Loucy (cell line): ENCODE measurements around the gene MAD1L1.

Source experiments
- H2AFZ ChIP-seq: fragments of 200-600 bp; sonication (generic); 2 replicates; pipeline ENCODE4 v1.6.0; 2016; ENCODE audit warnings: antibody characterized with exemption, mild to moderate bottlenecking, low read length, moderate library complexity
- H3F3A ChIP-seq: fragments of 200-600 bp; 2 replicates; pipeline ENCODE4 v1.6.0; 2016; ENCODE audit warnings: antibody characterized with exemption, low read depth, mild to moderate bottlenecking
- H3K27me3 ChIP-seq: fragments of 200-600 bp; sonication (generic); 2 replicates; pipeline ENCODE4 v1.6.1; 2014; ENCODE audit warnings: low read length, mild to moderate bottlenecking; ENCODE audit not compliant: insufficient read depth, poor library complexity, severe bottlenecking
- H3K36me3 ChIP-seq: fragments of 200-600 bp; sonication (generic); 2 replicates; pipeline ENCODE4 v1.6.1; 2016; ENCODE audit warnings: low read length; ENCODE audit not compliant: insufficient read depth
- H3K4me1 ChIP-seq: fragments of 200-600 bp; sonication (generic); 2 replicates; pipeline ENCODE4 v1.5.1; 2014; ENCODE audit warnings: low read length, mild to moderate bottlenecking; ENCODE audit not compliant: insufficient read depth, poor library complexity, severe bottlenecking
- H3K4me2 ChIP-seq: fragments of 200-600 bp; sonication (generic); 2 replicates; pipeline ENCODE4 v1.6.0; 2014; ENCODE audit warnings: antibody characterized with exemption, low read length, low read depth, mild to moderate bottlenecking; ENCODE audit not compliant: poor library complexity, severe bottlenecking
- H3K4me3 ChIP-seq: fragments of 200-600 bp; sonication (generic); 2 replicates; pipeline ENCODE4 v1.5.1; 2014; ENCODE audit warnings: low read length, mild to moderate bottlenecking, mixed read lengths; ENCODE audit not compliant: poor library complexity, severe bottlenecking
- H3K79me2 ChIP-seq: fragments of 200-600 bp; sonication (generic); 2 replicates; pipeline ENCODE4 v1.6.1; 2014; ENCODE audit warnings: low read length; ENCODE audit not compliant: insufficient read depth
- H3K9ac ChIP-seq: fragments of 200-600 bp; sonication (generic); 2 replicates; pipeline ENCODE4 v1.6.0; 2014; ENCODE audit warnings: mild to moderate bottlenecking, low read depth, low read length, moderate library complexity; ENCODE audit not compliant: poor library complexity, severe bottlenecking
- H3K9me2 ChIP-seq: fragments of 200-600 bp; sonication (generic); replicated peaks from 2 replicates; pipeline ENCODE4 v1.6.1; 2016; ENCODE audit warnings: low read depth, low read length, mixed read lengths
- H3K9me3 ChIP-seq: fragments of 200-600 bp; sonication (generic); 2 replicates; pipeline ENCODE4 v1.6.1; 2014; ENCODE audit warnings: mild to moderate bottlenecking, antibody characterized with exemption, low read length, low read depth; ENCODE audit not compliant: insufficient read depth
- H4K20me1 ChIP-seq: fragments of 200-600 bp; sonication (generic); 2 replicates; pipeline ENCODE4 v1.6.0; 2014; ENCODE audit warnings: antibody characterized with exemption, low read length, mild to moderate bottlenecking; ENCODE audit not compliant: insufficient read depth, poor library complexity, severe bottlenecking
- CTCF ChIP-seq: fragments of 200-600 bp; sonication (generic); conservative IDR thresholded peaks from 2 replicates; pipeline ENCODE4 v1.5.1; 2014; ENCODE audit warnings: mild to moderate bottlenecking, antibody characterized with exemption, low read length
- EZH2phosphoT487 ChIP-seq: fragments of 200-600 bp; IDR thresholded peaks from 2 replicates; pipeline ENCODE4 v1.6.1; 2018; ENCODE audit warnings: antibody characterized with exemption, mild to moderate bottlenecking, moderate library complexity, borderline replicate concordance

Gene MAD1L1

DNA sequence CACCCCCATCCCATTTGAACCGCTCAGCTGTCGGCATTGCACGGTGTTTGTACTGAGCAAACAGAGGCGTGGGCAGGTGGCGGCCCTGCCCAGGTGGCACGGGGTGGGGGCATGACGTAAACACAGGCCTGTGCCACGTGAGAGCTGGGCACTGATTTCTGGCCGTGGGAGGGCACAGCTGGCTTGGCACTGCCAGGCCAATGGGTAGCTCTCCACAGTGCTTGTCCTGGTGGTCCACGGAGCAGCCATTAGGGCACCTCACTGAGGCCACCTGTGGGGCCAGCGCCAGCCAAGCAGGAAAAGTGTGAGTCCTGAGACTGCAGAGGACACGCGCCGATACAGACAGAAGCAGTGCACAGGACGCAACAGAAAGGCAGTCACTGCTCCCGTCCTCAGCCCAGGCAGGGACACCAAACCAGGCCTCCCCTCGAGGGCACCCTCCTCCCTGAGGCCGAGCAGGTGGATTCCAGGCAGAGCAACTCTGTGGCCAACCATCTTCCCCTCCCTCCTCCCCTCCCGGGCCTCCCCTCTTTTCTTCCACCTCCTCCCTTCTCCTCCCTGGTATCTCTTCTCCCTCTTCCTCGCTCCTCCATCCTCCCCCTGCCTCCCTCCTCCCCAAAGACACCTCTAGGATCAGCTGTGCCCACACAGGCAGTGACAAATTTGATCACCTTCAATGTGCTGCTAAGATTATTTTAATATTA is 303.9 kb downstream of the MAD1L1 start:
- peaks cover 25% of the 10 kb centered on the region; the same call in 1 of the 2 replicates for H3K36me3 ChIP-seq
- H3K79me2 ChIP-seq = peaks cover 56% of the 10 kb centered on the region
- H3K4me3 ChIP-seq = no peak overlapping the region
- peaks cover 44% of the 10 kb centered on the region for H3K4me1 ChIP-seq
- H2AFZ ChIP-seq = no peak overlapping the region
- no peak for TF ChIP-seq CTCF
- TF ChIP-seq EZH2phosphoT487 = no peak
- H3K4me2 ChIP-seq = no peak overlapping the region
- no peaks in the 10 kb centered on the region for H3K27me3 ChIP-seq
- H3K9me2 ChIP-seq = no peaks in the 10 kb centered on the region
- H3F3A ChIP-seq = peaks cover 28% of the 10 kb centered on the region
- H3K9ac ChIP-seq = no peak overlapping the region
- no peaks in the 10 kb centered on the region for H3K9me3 ChIP-seq
- peaks cover 52% of the 10 kb centered on the region for H4K20me1 ChIP-seq

GRCh38 chr7:1927937-1928644 is 304.7 kb downstream of the MAD1L1 start:
- H3K4me3 ChIP-seq = no peak overlapping the region
- peaks cover 59% of the 10 kb centered on the region for H4K20me1 ChIP-seq
- peak overlapping the region; percentile 89 for H3K4me2 ChIP-seq
- H3K79me2 ChIP-seq = peaks cover 56% of the 10 kb centered on the region
- TF ChIP-seq CTCF (no peak), EZH2phosphoT487 (no peak)
- H3K9me2 ChIP-seq = no peaks in the 10 kb centered on the region
- no peak overlapping the region for H3K9ac ChIP-seq
- H2AFZ ChIP-seq = no peak overlapping the region
- peaks cover 27% of the 10 kb centered on the region; the same call in 1 of the 2 replicates for H3K36me3 ChIP-seq
- peaks cover 28% of the 10 kb centered on the region for H3F3A ChIP-seq
- no peaks in the 10 kb centered on the region for H3K9me3 ChIP-seq
- H3K4me1 ChIP-seq = peaks cover 49% of the 10 kb centered on the region
- H3K27me3 ChIP-seq = no peaks in the 10 kb centered on the region

GRCh38 chr7:1926908-1927306 is 305.8 kb downstream of the MAD1L1 start:
- Histone ChIP-seq H3K9me3 (no peaks in the 10 kb centered on the region), H3F3A (peaks cover 28% of the 10 kb centered on the region), H3K4me1 (peaks cover 51% of the 10 kb centered on the region), H3K9me2 (no peaks in the 10 kb centered on the region), H2AFZ (no peak overlapping the region), H3K4me2 (peak overlapping the region; percentile 89), H3K79me2 (peaks cover 61% of the 10 kb centered on the region), H3K27me3 (no peaks in the 10 kb centered on the region), H4K20me1 (peaks cover 63% of the 10 kb centered on the region), H3K4me3 (peak overlapping the region; percentile 65), H3K9ac (peak overlapping the region; percentile 35), H3K36me3 (peaks cover 30% of the 10 kb centered on the region; the same call in 1 of the 2 replicates)
- TF ChIP-seq CTCF (no peak), EZH2phosphoT487 (no peak)
